D721Med (cell line): ENCODE results near the gene KCNJ10.

Experiments
- DNase-seq: peaks from one replicate; pipeline ENCODE4 v3.0.0; 2011; ENCODE audit warnings: low spot score; ENCODE audit not compliant: insufficient read length
- FAIRE-seq: peaks from 2 replicates; lab custom pipeline; 2011; peaks lifted over from hg19 to GRCh38; lab: Jason Lieb, UNC
- TF ChIP-seq, protein P1 (sequence below): IDR thresholded peaks from 2 replicates; pipeline ENCODE4 v1.5.1; 2012; ENCODE audit warnings: mild to moderate bottlenecking, control low read depth; ENCODE audit not compliant: insufficient read depth; ENCODE audit errors: missing control alignments

KCNJ10 gene

DNA sequence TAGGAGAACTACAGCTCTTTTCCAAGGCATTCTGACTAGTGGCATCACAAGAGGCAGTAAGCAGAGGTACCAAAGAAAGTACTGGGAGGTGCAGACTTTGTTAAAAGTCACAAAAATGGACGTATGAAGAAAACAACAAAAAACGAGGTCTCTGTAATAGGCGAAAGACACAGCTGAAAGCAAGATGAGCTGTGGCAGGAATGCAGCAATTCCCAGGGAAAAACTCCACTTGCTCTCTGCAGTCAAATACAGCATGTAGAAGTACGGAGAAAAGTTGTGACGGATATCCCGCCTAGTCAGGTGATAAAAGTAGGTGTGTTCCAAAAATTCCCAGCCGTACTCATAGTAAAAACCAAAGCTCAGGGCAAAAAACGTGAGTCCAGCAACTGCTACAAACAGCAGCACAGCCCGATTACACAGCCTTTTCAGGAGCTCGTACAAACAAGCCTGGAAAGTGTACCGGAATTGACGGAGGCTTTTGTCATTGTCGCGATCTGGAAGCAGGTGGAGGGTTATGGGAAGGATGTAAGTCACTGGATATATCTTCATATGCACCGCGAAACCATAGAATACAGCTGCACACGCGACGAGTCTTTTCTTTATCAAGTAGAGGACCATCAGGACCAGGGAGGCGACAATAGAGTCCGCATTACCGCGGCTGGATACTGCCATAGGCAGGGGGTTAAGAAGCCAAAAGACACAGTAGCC lies 39.1 kb downstream of the KCNJ10 start:
- TF ChIP-seq, protein P1, sequence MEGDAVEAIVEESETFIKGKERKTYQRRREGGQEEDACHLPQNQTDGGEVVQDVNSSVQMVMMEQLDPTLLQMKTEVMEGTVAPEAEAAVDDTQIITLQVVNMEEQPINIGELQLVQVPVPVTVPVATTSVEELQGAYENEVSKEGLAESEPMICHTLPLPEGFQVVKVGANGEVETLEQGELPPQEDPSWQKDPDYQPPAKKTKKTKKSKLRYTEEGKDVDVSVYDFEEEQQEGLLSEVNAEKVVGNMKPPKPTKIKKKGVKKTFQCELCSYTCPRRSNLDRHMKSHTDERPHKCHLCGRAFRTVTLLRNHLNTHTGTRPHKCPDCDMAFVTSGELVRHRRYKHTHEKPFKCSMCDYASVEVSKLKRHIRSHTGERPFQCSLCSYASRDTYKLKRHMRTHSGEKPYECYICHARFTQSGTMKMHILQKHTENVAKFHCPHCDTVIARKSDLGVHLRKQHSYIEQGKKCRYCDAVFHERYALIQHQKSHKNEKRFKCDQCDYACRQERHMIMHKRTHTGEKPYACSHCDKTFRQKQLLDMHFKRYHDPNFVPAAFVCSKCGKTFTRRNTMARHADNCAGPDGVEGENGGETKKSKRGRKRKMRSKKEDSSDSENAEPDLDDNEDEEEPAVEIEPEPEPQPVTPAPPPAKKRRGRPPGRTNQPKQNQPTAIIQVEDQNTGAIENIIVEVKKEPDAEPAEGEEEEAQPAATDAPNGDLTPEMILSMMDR, result no peak
- FAIRE-seq (no peak), DNase-seq (no peak)

DNA sequence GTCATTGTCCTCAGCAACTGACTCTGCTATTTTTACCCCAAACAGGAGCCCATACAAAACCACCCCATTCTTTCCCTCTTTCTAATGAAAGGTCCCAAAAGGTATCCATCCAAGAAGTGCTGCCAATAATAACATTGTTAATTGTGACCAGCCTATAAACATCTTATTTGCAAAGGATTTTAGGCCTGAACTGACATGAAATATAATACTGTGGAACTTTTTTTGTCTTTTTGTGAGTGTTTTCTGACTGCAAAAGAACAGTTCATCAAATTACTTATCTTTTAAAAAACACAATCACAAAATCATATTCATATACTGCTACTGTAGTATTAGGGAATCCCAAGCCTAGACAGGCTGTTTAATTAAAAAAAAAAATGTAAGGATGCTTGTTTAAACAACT lies 41.5 kb downstream of the KCNJ10 start:
- DNase-seq, result no peak
- TF ChIP-seq, protein P1, result no peak
- no peak for FAIRE-seq

DNA sequence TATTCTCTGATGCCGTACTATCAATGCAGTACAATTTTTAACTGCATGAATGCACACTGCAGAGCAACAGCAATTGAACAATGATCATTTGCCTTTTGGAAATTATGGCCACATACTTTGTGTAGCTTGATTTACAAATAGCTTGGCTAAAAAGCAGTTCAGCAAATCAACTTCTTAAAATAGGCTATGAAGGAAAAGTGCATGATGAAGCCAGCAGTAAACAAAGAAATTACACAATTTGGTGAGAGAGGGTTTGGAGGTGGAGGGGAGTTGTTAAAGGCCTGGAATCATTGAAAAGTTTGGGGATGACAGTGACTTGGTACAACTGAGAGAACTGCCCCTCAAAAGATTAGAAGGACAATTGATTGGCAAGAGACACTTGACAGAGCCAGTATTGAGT lies 44.6 kb downstream of the KCNJ10 start:
- no peak for FAIRE-seq
- DNase-seq, result no peak
- TF ChIP-seq, protein P1, result no peak

DNA sequence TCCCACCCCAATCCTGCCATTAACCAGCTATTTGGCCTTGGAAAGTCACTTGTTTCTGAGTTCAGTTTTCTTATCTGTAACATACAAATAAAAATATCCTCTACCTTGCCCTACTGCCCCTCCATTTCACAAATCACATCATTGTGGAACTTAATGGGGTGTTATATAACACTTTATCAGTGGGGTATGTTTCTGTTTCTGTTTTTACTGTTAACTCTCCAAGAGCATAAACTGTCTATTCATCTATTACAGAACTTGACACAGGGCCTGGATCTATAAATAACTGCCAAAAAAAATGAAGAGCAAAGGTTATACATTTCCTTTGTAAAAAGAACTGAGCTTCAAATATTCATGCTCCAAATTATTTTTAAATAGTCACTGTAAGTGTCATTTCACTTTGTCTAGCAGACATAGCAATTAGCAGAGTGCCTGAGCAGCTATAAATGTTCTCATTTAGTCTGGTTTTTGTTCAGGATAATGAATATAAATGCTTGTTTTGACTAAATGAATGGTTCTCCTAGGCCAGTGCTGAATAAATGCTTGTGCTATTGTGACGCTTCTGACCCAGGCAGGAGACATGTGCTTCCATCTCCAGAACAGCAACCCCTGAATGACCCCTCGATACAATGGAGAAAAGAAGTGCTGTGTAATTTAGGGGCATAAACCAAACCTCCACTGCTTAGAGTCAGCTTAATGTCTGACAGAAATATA lies 45.6 kb downstream of the KCNJ10 start:
- FAIRE-seq (no peak), DNase-seq (no peak)
- TF ChIP-seq, protein P1, result no peak

DNA sequence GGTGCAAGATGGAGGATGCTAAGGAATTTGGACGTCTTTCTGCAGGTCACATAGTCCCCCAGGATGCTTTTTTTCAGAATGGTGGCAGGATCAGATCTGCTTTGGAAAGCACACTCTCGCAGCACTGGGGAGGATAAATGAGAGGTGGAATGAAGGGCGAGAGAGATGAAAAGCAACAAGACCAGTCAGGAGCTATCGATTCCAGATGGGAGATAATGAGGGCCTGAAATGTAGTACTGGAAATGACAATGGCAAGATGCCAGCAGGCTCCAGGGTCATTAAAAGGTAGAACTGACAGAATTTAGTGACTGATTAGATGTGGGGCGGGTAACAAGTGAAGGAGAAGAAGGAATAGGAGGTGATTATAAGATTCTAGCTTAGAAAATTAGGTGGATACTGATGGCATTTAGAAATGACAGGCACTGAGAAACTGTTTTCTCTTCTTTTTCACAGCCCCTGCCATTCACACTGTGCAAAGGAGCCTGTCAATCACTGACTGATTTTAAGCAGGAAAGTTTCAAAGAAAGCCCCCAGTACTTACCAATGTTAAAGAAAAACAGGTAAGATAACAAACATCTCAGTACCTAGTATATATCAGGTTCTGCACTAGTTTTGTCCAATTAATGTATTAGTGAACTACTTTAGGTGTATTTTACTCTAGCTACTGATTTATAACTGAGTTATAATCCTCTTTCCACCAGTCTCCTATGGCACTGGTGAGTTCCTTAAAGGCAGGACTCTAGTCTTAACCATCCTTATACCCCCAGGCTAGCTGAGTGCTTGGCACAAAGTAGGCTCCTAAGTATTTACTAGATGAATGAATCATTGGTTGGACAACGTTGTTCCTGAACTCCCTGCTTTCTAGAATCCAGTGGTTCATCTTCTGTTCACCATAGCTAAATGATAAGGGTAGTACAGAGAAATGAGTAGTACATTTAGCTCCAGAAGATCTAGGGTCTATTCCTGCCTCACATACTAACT lies 47.3 kb downstream of the KCNJ10 start:
- TF ChIP-seq, protein P1, result no peak
- DNase-seq (no peak), FAIRE-seq (no peak)

DNA sequence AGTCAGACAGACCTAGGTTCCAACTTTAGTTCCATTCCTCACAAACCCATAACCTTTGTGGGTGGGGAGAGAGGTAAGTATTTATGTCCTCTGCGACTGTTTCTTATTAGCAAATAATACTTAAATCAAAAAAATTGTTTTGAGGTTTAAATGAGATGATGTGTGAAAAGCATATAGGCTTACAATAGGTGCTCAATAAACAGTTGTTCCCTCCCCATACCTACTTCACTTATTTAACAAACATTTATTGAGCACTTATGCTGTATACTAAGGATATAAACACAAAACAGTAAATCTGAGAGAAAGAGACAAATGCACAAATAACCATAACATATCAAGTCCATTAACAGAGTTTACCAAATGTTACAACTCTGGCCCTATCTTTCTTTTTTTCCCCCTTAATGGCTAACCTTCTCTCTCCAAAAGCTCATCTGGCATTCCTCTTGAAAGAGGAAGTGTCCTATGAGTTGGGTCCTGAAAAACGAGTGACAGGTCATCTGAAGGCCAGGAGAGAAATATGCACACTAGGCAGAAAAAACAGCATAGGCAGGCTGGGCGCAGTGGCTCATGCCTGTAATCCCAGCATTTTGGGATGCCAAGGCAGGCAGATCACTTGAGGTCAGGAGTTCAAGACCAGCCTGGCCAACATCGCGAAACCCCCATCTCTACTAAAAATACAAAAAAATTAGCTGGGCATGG lies 48.4 kb downstream of the KCNJ10 start:
- no peak for DNase-seq

More for the DNA sequence above, 48.4 kb downstream of the KCNJ10 start:
- TF ChIP-seq, protein P1, result no peak
- no peak for FAIRE-seq
